Small intestine (tissue), 16 donors: ENCODE measurements around the gene SPATA9. TPM values are rescaled to one million over a fixed set of nuclear protein-coding genes. Genes with fewer than 3 reads are reported as not detected.

Experiments used
- DNase-seq, 2 donors: peaks; one replicate each; pipeline versions ENCODE4 v3.0.0 to v3.0.0-alpha.2; 2013
- FAIRE-seq: peaks from 2 replicates; lab custom pipeline; 2012; peaks lifted over from hg19 to GRCh38; lab: Jason Lieb, UNC
- H3K27ac ChIP-seq, 3 donors: one replicate each; pipeline ENCODE4 v1.5.1; 2013; ENCODE audit warnings: low read length in 2 of 3, mild to moderate bottlenecking in 2 of 3, control low read depth in 1 of 3, inconsistent platforms in 1 of 3, low read depth in 1 of 3, moderate library complexity in 1 of 3
- H3K27me3 ChIP-seq, 3 donors: one replicate each; pipeline ENCODE4 v1.6.1; 2013; ENCODE audit warnings: low read length in 3 of 3, inconsistent platforms in 1 of 3; ENCODE audit not compliant: control insufficient read depth in 3 of 3, insufficient read depth in 3 of 3
- H3K36me3 ChIP-seq, 3 donors: one replicate each; pipeline ENCODE4 v1.6.1; 2013; ENCODE audit warnings: low read length in 3 of 3, inconsistent platforms in 1 of 3, low read depth in 1 of 3, mild to moderate bottlenecking in 1 of 3, moderate library complexity in 1 of 3; ENCODE audit not compliant: control insufficient read depth in 3 of 3, insufficient read depth in 2 of 3
- H3K4me1 ChIP-seq, 3 donors: one replicate each; pipeline ENCODE4 v1.6.1; 2013; ENCODE audit warnings: low read length in 2 of 3, inconsistent platforms in 1 of 3, low read depth in 1 of 3, mild to moderate bottlenecking in 1 of 3, moderate library complexity in 1 of 3; ENCODE audit not compliant: control insufficient read depth in 3 of 3, insufficient read depth in 2 of 3
- H3K4me3 ChIP-seq, 3 donors: one replicate each; pipeline ENCODE4 v1.5.1; 2013; ENCODE audit warnings: low read length in 3 of 3, control low read depth in 1 of 3, inconsistent platforms in 1 of 3, low read depth in 1 of 3, mild to moderate bottlenecking in 1 of 3, moderate library complexity in 1 of 3
- H3K9me3 ChIP-seq, 2 donors: one replicate each; pipeline ENCODE4 v1.6.1; 2013; ENCODE audit warnings: low read depth in 1 of 2, low read length in 1 of 2; ENCODE audit not compliant: control insufficient read depth in 2 of 2, insufficient read depth in 1 of 2
- WGBS, 3 donors: extraction: QIAGEN DNeasy Blood & Tissue Kit; methylation state at CpG; one replicate each; pipeline ENCODE4 v1.1.7; 2013; 5-methylcytosine and 5-hydroxymethylcytosine counted together
- long read RNA-seq, 10 donors: transcript quantifications; one replicate each; lab custom pipeline, GENCODE V29; 2026
- polyA plus RNA-seq, 4 donors: library from polyadenylated mRNA; stranded (reverse) in 3 of 4; unstranded in 1 of 4; fragments of 200-250 nt in 3 of 4; fragments of 120-200 nt in 1 of 4; gene quantifications; one replicate each; pipeline versions ENCODE4 v1.2.1 to v1.2.3, GENCODE V29; 2013
- donor health status: healthy with polysubstance abuse.
- donor health status: control.
- donor health status: control.
- donor health status: Bipolar disorder and iron deficiency.
- donor health status: healthy.

The SPATA9 gene, protein sequence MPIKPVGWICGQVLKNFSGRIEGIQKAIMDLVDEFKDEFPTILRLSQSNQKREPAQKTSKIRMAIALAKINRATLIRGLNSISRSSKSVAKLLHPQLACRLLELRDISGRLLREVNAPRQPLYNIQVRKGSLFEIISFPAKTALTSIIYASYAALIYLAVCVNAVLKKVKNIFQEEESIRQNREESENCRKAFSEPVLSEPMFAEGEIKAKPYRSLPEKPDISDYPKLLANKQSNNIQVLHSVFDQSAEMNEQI
- 1 to 10 TPM in 1 of 4 donors, under 1 TPM in 1, not detected in 2; 0.24 to 1.0 TPM for polyA plus RNA-seq
- long read RNA-seq, donor 1, partial matches to known transcripts: 19 of 45 reads
- long read RNA-seq, donor 1, other reads (novel, unspliced or antisense): 26 of 45 reads
- long read RNA-seq, donor 2: 0 reads
- long read RNA-seq, donor 3: 0 reads
- long read RNA-seq, donor 4: 0 reads
- long read RNA-seq, donor 5: 0 reads
- long read RNA-seq, donor 6: 0 reads
- long read RNA-seq, donor 7: 0 reads
- long read RNA-seq, donor 8: 0 reads
- long read RNA-seq, donor 9: 0 reads
- long read RNA-seq, donor 10: 0 reads

DNA sequence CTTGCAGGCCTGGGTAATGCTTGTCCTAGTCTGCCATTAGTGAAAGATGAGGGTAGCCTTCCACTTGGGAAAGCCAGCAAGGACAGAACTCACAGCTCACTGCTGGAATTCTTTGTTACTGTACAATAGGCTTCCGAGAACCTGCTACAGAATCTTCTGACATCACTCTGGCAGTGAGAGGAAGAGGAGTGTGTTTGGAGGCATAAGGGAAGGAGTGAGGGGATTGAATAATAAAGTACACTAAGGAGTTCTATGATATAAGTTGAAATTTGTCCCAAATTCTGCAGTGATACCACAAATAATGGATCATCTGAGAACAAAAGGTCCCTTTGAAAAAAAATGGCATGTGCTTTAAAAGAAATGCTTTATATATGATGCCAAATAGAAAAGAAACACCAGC is at the start of gene SPATA9:
Gene SPATA9, minus strand, starts transcription at position 101 of the 400 bp plus-strand sequence. CDS start 137 bp downstream, outside the sequence.
- Histone ChIP-seq H3K9me3 (no peaks in the 10 kb centered on the region), H3K4me1 (no peaks in the 10 kb centered on the region), H3K4me3 (no peak within 1 kb of the TSS), H3K36me3 (no peaks in the 10 kb centered on the region), H3K27me3 (no peaks in the 10 kb centered on the region), H3K27ac (no peak within 1 kb of the TSS)
- no peak for FAIRE-seq
- WGBS, 3 donors: 94 to 100% (median 97%) methylated on average over 1 of the region's 1 CpG
- DNase-seq: no peak

- DNase-seq: peak; percentile 49 to 86
- peaks cover 0 to 59% (median 11%) of the 10 kb centered on the region in 3 donors for H3K4me1 ChIP-seq
- no peak for FAIRE-seq
Measured at GRCh38 chr5:95731571-95732554, 49.1 kb upstream of the SPATA9 start.

GRCh38 chr5:95730730-95731570 is 48.2 kb upstream of the SPATA9 start, which contains the start of gene RHOBTB3:
Gene RHOBTB3, plus strand, starts transcription at chr5:95731336. Its CDS starts 347 bp downstream, at chr5:95731683.
- WGBS, 3 donors: 1% methylated on average over 56 to 78 of the region's 78 CpGs
- H3K27me3 ChIP-seq: no peaks in the 10 kb centered on the region
- peaks cover 0 to 58% (median 13%) of the 10 kb centered on the region in 3 donors for H3K4me1 ChIP-seq
- FAIRE-seq (no peak), DNase-seq (peak; percentile 72 to 93)
- peak within 1 kb of the TSS; percentile 57 to 91 (median 91) for H3K4me3 ChIP-seq
- peaks cover 0 to 4% (median 0%) of the 10 kb centered on the region in 3 donors for H3K36me3 ChIP-seq
- H3K9me3 ChIP-seq: no peaks in the 10 kb centered on the region
- H3K27ac ChIP-seq: peak within 1 kb of the TSS; percentile 48 to 91 (median 85)

More at GRCh38 chr5:95731571-95732554, 49.1 kb upstream of the SPATA9 start:
- Histone ChIP-seq H3K27ac (peak overlapping the region; percentile 45 to 91 (median 85)), H3K36me3 (peaks cover 0 to 4% (median 0%) of the 10 kb centered on the region in 3 donors), H3K9me3 (no peaks in the 10 kb centered on the region), H3K27me3 (no peaks in the 10 kb centered on the region), H3K4me3 (peak overlapping the region; percentile 57 to 91 (median 91))
- WGBS, 3 donors: 1 to 2% (median 1%) methylated on average over 48 to 64 of the region's 64 CpGs

DNA sequence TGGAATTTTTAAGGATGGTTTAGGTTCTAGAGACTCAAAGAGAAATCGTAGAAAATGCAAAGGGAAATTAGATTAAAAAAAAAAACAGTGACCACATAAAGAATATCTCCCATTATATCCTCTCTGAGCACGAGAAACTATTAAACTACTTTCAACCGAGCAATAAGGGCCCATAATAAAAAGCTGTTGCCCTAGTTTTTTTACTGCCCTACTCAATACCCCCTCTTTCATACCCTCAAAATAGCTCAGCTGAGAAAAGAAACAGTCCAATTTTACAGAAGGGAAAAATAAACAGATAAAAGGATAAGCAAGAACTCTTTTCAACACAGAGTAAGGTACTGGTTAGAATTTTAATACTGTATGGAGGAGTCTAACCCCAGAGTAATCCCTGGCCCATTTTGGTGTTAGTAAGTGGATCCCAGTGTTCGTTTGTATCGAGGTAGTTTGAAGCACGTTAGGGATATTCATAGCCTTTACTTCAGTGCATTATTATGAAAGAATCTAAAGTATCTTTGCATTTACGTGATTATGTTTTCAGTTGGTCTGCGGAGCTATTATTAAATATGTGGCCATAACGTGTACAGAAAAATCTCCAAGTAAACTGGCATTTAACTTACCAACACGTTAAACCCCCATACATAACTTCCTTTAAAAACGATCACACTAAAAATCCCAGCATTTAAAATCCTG is 47.4 kb upstream of the SPATA9 start:
- no peaks in the 10 kb centered on the region for H3K9me3 ChIP-seq
- DNase-seq (no peak), FAIRE-seq (no peak)
- WGBS, 3 donors: 24 to 29% (median 24%) methylated on average over 11 of the region's 11 CpGs
- peak overlapping the region; percentile 31 to 85 (median 32) for H3K27ac ChIP-seq
- H3K36me3 ChIP-seq: no peaks in the 10 kb centered on the region
- no peaks in the 10 kb centered on the region for H3K27me3 ChIP-seq
- peak overlapping the region in 1 of 3 donors; percentile 91 for H3K4me3 ChIP-seq
- peaks cover 0 to 52% (median 13%) of the 10 kb centered on the region in 3 donors for H3K4me1 ChIP-seq

DNA sequence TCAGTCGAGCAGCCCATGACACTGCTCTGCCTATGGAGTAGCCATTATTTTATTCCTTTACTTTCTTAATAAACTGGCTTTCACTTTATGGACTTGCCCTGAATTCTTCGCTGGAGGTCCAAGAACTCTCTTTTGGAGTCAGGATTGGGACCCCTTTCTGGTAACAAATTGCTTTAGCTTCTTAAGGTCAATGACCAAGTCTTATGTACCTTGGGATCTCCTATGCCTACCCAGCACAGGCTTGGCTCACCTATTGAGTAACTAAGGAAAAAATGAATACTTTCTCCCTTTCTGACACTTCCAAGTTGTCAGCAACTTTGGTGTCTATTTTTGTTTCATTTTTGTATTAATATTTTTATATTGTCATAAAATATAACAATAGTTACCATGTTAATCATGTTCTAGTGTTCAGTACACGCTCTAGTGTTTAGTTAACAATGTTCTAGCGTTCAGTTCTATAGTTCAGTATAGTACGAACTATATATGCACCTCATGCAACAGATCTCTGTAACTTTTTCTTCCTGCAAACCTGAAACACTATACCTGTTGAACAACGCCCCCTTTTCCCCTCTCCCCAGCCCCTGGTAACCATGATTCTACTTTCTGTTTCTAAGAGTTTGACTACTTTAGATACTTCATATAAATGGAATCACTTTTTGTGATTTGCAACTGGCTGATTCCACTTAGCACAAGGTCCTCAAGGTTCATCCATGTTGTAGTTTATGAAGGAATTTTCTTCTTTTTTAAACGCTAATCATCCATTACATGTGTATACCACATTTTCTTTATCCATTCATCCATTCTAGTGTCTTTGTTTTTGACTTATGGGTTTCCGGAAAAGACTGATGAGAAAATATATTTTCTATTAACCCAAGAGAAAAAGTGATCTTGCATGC is 46.6 kb upstream of the SPATA9 start:
- H3K4me3 ChIP-seq: no peak overlapping the region
- DNase-seq (no peak), FAIRE-seq (no peak)
- H3K36me3 ChIP-seq: no peaks in the 10 kb centered on the region
- H3K9me3 ChIP-seq: no peaks in the 10 kb centered on the region
- 91% methylated on average over 8 of the region's 8 CpGs for WGBS, 3 donors
- no peaks in the 10 kb centered on the region for H3K27me3 ChIP-seq
- H3K27ac ChIP-seq: no peak overlapping the region
- peaks cover 0 to 45% (median 13%) of the 10 kb centered on the region in 3 donors for H3K4me1 ChIP-seq

DNA sequence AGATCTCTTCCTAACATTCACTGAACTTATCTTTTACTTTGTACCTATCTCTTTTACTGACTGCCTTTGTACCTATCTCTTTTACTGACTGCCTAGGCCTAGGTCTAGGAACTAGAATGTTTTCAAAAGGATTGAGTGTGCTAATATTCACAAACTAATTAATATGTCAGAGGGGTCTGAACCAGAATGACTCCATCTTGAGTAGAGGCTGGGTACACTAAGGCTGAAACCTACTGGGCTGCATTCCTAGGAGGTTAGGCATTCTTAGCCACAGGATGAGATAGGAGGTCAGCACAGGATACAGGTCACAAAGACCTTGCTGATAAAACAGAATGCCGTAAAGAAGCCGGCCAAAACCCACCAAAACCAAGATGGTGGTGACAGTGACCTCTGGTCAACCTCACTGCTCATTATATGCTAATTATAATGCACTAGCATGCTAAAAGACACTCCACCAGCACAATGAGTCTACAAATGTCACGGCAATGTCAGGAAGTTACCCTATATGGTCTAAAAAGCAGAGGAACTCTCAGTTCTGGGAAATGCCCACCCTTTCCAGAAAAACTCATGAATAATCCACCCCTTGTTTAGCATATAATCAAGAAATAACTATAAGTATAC is 45.8 kb upstream of the SPATA9 start:
- H3K27me3 ChIP-seq: no peaks in the 10 kb centered on the region
- no peak overlapping the region for H3K4me3 ChIP-seq
- DNase-seq: no peak
- no peak for FAIRE-seq
- peak overlapping the region in 2 of 3 donors; percentile 54 to 68 for H3K27ac ChIP-seq
- H3K9me3 ChIP-seq: no peaks in the 10 kb centered on the region
- no peaks in the 10 kb centered on the region for H3K36me3 ChIP-seq
- WGBS, 3 donors: 86 to 90% (median 88%) methylated on average over 3 of the region's 3 CpGs
- peaks cover 0 to 37% (median 13%) of the 10 kb centered on the region in 3 donors for H3K4me1 ChIP-seq
